ENCODE results near the gene PRAMEF18.
"Not testable (repeated sequence)": the region's sequence is repeated elsewhere in the genome, so short reads cannot be mapped to it uniquely, and the experiment has no call there.

The PRAMEF18 gene

GRCh38 chr1:13225675-13226204 is at the start of gene PRAMEF18:
Gene PRAMEF18 (minus strand): TSS chr1:13226154. CDS start chr1:13226106, 48 bp downstream.
- DNase-seq (ENCODE audit: low read depth) = not testable (repeated sequence)

- not testable (repeated sequence) for DNase-seq (ENCODE audit: low read depth)
Observed at GRCh38 chr1:13265124-13265523, 39.2 kb upstream of the PRAMEF18 start.

- not testable (repeated sequence) for DNase-seq (ENCODE audit: low read depth)
Observed at GRCh38 chr1:13253898-13254297, 27.9 kb upstream of the PRAMEF18 start, which contains the start of gene PRAMEF5. Gene PRAMEF5 (plus strand): TSS chr1:13254198. CDS start chr1:13259269, 5,071 bp downstream.

- not testable (repeated sequence) for DNase-seq (ENCODE audit: low read depth)
Observed at GRCh38 chr1:13247122-13247521, 21.2 kb upstream of the PRAMEF18 start.

- not testable (repeated sequence) for DNase-seq (ENCODE audit: low read depth)
Observed at GRCh38 chr1:13246554-13246871, 20.6 kb upstream of the PRAMEF18 start.

- not testable (repeated sequence) for DNase-seq (ENCODE audit: low read depth)
Observed at GRCh38 chr1:13245841-13246553, 20.0 kb upstream of the PRAMEF18 start.

- DNase-seq (ENCODE audit: low read depth) = not testable (repeated sequence)
Observed at GRCh38 chr1:13243536-13244263, 17.7 kb upstream of the PRAMEF18 start.

GRCh38 chr1:13239633-13240032 is 13.7 kb upstream of the PRAMEF18 start:
- DNase-seq (ENCODE audit: low read depth) = not testable (repeated sequence)

- DNase-seq (ENCODE audit: low read depth) = not testable (repeated sequence)
Observed at GRCh38 chr1:13237572-13237971, 11.6 kb upstream of the PRAMEF18 start.

GRCh38 chr1:13234057-13234456 is 8.1 kb upstream of the PRAMEF18 start:
- DNase-seq (ENCODE audit: low read depth) = not testable (repeated sequence)

GRCh38 chr1:13232056-13232455 is 6.1 kb upstream of the PRAMEF18 start:
- not testable (repeated sequence) for DNase-seq (ENCODE audit: low read depth)

- DNase-seq (ENCODE audit: low read depth) = not testable (repeated sequence)
Observed at GRCh38 chr1:13231061-13231750, 5.3 kb upstream of the PRAMEF18 start.

- DNase-seq (ENCODE audit: low read depth) = not testable (repeated sequence)
Observed at GRCh38 chr1:13230601-13231000, 4.6 kb upstream of the PRAMEF18 start.

GRCh38 chr1:13230096-13230495 is 4.1 kb upstream of the PRAMEF18 start:
- DNase-seq (ENCODE audit: low read depth) = not testable (repeated sequence)

- DNase-seq (ENCODE audit: low read depth) = no peak
Observed at GRCh38 chr1:13228343-13228781, 2.4 kb upstream of the PRAMEF18 start.

- not testable (repeated sequence) for DNase-seq (ENCODE audit: low read depth)
Observed at GRCh38 chr1:13227271-13228055, 1.5 kb upstream of the PRAMEF18 start.

- DNase-seq (ENCODE audit: low read depth) = no peak
Observed at GRCh38 chr1:13224480-13225060, 1.4 kb downstream of the PRAMEF18 start.

- not testable (repeated sequence) for DNase-seq (ENCODE audit: low read depth)
Observed at GRCh38 chr1:13222788-13223187, 3.2 kb downstream of the PRAMEF18 start.

GRCh38 chr1:13219203-13219602 is 6.8 kb downstream of the PRAMEF18 start:
- DNase-seq (ENCODE audit: low read depth) = not testable (repeated sequence)

GRCh38 chr1:13216619-13217018 is 9.3 kb downstream of the PRAMEF18 start:
- DNase-seq (ENCODE audit: low read depth) = not testable (repeated sequence)

- not testable (repeated sequence) for DNase-seq (ENCODE audit: low read depth)
Observed at GRCh38 chr1:13208712-13209111, 17.2 kb downstream of the PRAMEF18 start.
